SK-N-SH (cell line): ENCODE measurements around the gene ETV1. TPM values are rescaled to one million over a fixed set of nuclear protein-coding genes. Genes with fewer than 3 reads are reported as not detected.
"Not testable (repeated sequence)": the region's sequence is repeated elsewhere in the genome, so short reads cannot be mapped to it uniquely, and the experiment has no call there.

ENCODE experiments used
- CTCF ChIA-PET: fragments of 300-600, 350-600 bp; formaldehyde crosslinking; extraction: SDS; loops from one replicate; lab custom pipeline; 2021; lab: Yijun Ruan, JAX
- POLR2A ChIA-PET: fragments of 350-600 bp; sonication (Branson Sonifier 250); formaldehyde crosslinking; extraction: SDS; loops from one replicate; lab custom pipeline; 2020; ENCODE audit warnings: antibody characterized with exemption, inconsistent platforms; lab: Yijun Ruan, JAX
- DNase-seq: peaks from one replicate; pipeline ENCODE4 v3.0.0; 2012
- H2AFZ ChIP-seq: fragments of 200-600 bp; sonication (generic); 2 replicates; pipeline ENCODE4 v1.8.1; 2016; ENCODE audit warnings: antibody characterized with exemption, mild to moderate bottlenecking, low read depth
- H3F3A ChIP-seq: fragments of 200-600 bp; sonication (generic); replicated peaks from 2 replicates; pipeline ENCODE3; 2016; ENCODE audit warnings: antibody characterized with exemption, mild to moderate bottlenecking; ENCODE audit not compliant: insufficient read depth
- H3K27ac ChIP-seq, 2 experiments: fragments of 200-500 bp in 1 of 2; fragments of 200-600 bp in 1 of 2; sonication (Bioruptor generic) in 1 of 2; sonication (generic), shearing (Covaris generic) in 1 of 2; 2 replicates each; pipeline versions ENCODE4 v1.5.1 to v1.6.1; 2014 to 2016; ENCODE audit warnings: low read depth in 2 of 2, inconsistent platforms in 1 of 2, low read length in 1 of 2, mild to moderate bottlenecking in 1 of 2, mixed read lengths in 1 of 2
- H3K27me3 ChIP-seq: fragments of 200-600 bp; sonication (generic), shearing (Covaris generic); 2 replicates; pipeline ENCODE4 v1.6.1; 2016; ENCODE audit warnings: mixed run types; ENCODE audit not compliant: insufficient read depth
- H3K36me3 ChIP-seq, 2 experiments: fragments of 200-500 bp in 1 of 2; fragments of 200-600 bp in 1 of 2; sonication (Bioruptor generic) in 1 of 2; sonication (generic) in 1 of 2; replicated peaks in 1 of 2; 2 replicates each; pipeline versions ENCODE3 to v1.5.1; 2014 to 2016; ENCODE audit warnings: low read length in 1 of 2, mild to moderate bottlenecking in 1 of 2; ENCODE audit not compliant: insufficient read depth in 2 of 2, control insufficient read depth in 1 of 2
- H3K4me1 ChIP-seq, 2 experiments: fragments of 200-500 bp in 1 of 2; fragments of 200-600 bp in 1 of 2; sonication (Bioruptor generic) in 1 of 2; sonication (generic), shearing (Covaris generic) in 1 of 2; 2 replicates each; pipeline versions ENCODE4 v1.5.1 to v1.6.1; 2014 to 2016; ENCODE audit warnings: low read depth in 1 of 2, low read length in 1 of 2, mixed run types in 1 of 2; ENCODE audit not compliant: insufficient read depth in 2 of 2, control insufficient read depth in 1 of 2
- H3K4me2 ChIP-seq: fragments of 200-600 bp; sonication (generic), shearing (Covaris generic); 2 replicates; pipeline ENCODE4 v1.6.1; 2017; ENCODE audit warnings: mixed run types
- H3K4me3 ChIP-seq, 2 experiments: fragments of 200-500 bp in 1 of 2; fragments of 200-600 bp in 1 of 2; sonication (Bioruptor generic) in 1 of 2; sonication (generic), shearing (Covaris generic) in 1 of 2; 2 replicates each; pipeline versions ENCODE4 v1.5.1 to v1.8.1; 2014 to 2016; ENCODE audit warnings: low read depth in 2 of 2, inconsistent platforms in 1 of 2, low read length in 1 of 2, mild to moderate bottlenecking in 1 of 2, mixed read lengths in 1 of 2, moderate library complexity in 1 of 2
- H3K79me2 ChIP-seq: fragments of 200-600 bp; sonication (generic); 2 replicates; pipeline ENCODE4 v1.8.1; 2017; ENCODE audit warnings: mild to moderate bottlenecking; ENCODE audit not compliant: insufficient read depth
- H3K9ac ChIP-seq: fragments of 200-600 bp; sonication (generic); 2 replicates; pipeline ENCODE4 v1.6.1; 2017; ENCODE audit warnings: mixed run types
- H3K9me2 ChIP-seq: fragments of 200-600 bp; sonication (generic); 2 replicates; pipeline ENCODE4 v1.6.1; 2017; ENCODE audit warnings: mixed run types
- H3K9me3 ChIP-seq: fragments of 200-600 bp; sonication (generic); 2 replicates; pipeline ENCODE4 v1.6.1; 2017; ENCODE audit warnings: mixed run types, mild to moderate bottlenecking, moderate library complexity
- H4K20me1 ChIP-seq: fragments of 200-600 bp; sonication (generic); 2 replicates; pipeline ENCODE4 v1.6.1; 2017; ENCODE audit warnings: mild to moderate bottlenecking, mixed run types; ENCODE audit not compliant: insufficient read depth
- JUND ChIP-seq: IDR thresholded peaks from 2 replicates; pipeline ENCODE4 v1.4.0; 2012
- RAD21 ChIP-seq: IDR thresholded peaks from 2 replicates; pipeline ENCODE4 v1.6.1; 2012; ENCODE audit warnings: mild to moderate bottlenecking, low read length
- RFX5 ChIP-seq: IDR thresholded peaks from 2 replicates; pipeline ENCODE4 v1.6.1; 2012; ENCODE audit warnings: mild to moderate bottlenecking, improper control_type of control experiment, low read length
- SIN3A ChIP-seq: IDR thresholded peaks from 2 replicates; pipeline ENCODE4 v1.6.1; 2012; ENCODE audit warnings: low read depth, mild to moderate bottlenecking, low read length, moderate library complexity, borderline replicate concordance
- WGBS: methylation state at CpG from one replicate; pipeline ENCODE4 v1.1.6; 2017; ENCODE audit warnings: low lambda C conversion rate; 5-methylcytosine and 5-hydroxymethylcytosine counted together
- polyA plus RNA-seq, 3 experiments: library from polyadenylated mRNA; depleted of rRNA; stranded (reverse); fragments of >200 nt; gene quantifications; 2 replicates each; pipeline ENCODE4 v1.2.3, GENCODE V29; 2012
- TF ChIP-seq, protein P1 (sequence below): IDR thresholded peaks from 2 replicates; pipeline ENCODE4 v1.4.0; 2012; ENCODE audit warnings: low read depth, borderline replicate concordance
- TF ChIP-seq, protein P2 (sequence below): fragments of 150-350 bp; IDR thresholded peaks from 2 replicates; pipeline ENCODE4 v1.6.1; 2017; ENCODE audit warnings: antibody characterized with exemption, low read length, low read depth, borderline replicate concordance
- TF ChIP-seq, protein P3 (sequence below): IDR thresholded peaks from 2 replicates; pipeline ENCODE4; 2012
- TF ChIP-seq, protein P4 (sequence below): fragments of 150-350 bp; IDR thresholded peaks from 2 replicates; pipeline ENCODE4 v1.6.1; 2016; ENCODE audit warnings: mild to moderate bottlenecking, low read depth, low read length

ETV1 gene
- polyA plus RNA-seq, 1 of the 3 experiments (the other 2 are of a cell fraction): 24.9 TPM

DNA sequence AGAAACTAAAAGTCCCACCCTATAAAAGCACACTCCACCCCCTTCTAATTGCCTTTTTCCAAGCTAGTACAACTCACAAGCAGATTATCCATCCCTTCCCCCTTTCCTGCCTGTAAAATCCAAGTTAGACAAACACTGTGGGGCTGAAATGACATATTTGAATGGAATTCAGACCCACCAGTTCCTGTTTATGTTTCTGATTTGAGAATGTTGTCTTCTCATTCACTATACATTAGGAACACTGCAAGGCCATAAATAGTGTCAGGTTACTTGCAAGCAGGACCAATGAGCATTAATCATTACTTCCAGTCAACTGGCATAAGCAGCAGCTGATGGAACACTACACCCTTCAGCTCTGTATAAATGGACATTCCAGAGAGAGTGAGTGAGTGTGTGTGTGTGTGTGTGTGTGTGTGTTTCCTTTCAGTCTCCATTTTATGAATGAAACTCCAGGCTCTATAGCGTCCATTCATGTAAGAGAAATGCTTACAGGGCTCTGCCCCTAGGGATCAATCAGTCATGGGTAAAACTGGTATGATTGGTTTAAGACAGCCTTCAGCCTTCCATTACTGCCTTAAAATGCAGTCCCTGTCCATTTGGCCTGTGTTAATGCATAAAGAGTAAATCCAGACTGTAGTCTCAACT, 69.3 kb downstream of the ETV1 start (continued):
- TF ChIP-seq, protein P1, sequence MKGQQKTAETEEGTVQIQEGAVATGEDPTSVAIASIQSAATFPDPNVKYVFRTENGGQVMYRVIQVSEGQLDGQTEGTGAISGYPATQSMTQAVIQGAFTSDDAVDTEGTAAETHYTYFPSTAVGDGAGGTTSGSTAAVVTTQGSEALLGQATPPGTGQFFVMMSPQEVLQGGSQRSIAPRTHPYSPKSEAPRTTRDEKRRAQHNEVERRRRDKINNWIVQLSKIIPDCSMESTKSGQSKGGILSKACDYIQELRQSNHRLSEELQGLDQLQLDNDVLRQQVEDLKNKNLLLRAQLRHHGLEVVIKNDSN: peak; percentile 40; the same call in 1 of the 2 replicates
- TF ChIP-seq RFX5: peak; percentile 74; the same call in 1 of the 2 replicates
- TF ChIP-seq, protein P2, sequence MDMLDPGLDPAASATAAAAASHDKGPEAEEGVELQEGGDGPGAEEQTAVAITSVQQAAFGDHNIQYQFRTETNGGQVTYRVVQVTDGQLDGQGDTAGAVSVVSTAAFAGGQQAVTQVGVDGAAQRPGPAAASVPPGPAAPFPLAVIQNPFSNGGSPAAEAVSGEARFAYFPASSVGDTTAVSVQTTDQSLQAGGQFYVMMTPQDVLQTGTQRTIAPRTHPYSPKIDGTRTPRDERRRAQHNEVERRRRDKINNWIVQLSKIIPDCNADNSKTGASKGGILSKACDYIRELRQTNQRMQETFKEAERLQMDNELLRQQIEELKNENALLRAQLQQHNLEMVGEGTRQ: 0 out of 2 replicates have a peak, but pooled peaks have one; percentile 28
- TF ChIP-seq SIN3A: peak; percentile 93
- TF ChIP-seq, protein P3, sequence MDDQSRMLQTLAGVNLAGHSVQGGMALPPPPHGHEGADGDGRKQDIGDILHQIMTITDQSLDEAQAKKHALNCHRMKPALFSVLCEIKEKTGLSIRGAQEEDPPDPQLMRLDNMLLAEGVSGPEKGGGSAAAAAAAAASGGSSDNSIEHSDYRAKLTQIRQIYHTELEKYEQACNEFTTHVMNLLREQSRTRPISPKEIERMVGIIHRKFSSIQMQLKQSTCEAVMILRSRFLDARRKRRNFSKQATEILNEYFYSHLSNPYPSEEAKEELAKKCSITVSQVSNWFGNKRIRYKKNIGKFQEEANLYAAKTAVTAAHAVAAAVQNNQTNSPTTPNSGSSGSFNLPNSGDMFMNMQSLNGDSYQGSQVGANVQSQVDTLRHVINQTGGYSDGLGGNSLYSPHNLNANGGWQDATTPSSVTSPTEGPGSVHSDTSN: peak; percentile 98
- TF ChIP-seq, protein P4, sequence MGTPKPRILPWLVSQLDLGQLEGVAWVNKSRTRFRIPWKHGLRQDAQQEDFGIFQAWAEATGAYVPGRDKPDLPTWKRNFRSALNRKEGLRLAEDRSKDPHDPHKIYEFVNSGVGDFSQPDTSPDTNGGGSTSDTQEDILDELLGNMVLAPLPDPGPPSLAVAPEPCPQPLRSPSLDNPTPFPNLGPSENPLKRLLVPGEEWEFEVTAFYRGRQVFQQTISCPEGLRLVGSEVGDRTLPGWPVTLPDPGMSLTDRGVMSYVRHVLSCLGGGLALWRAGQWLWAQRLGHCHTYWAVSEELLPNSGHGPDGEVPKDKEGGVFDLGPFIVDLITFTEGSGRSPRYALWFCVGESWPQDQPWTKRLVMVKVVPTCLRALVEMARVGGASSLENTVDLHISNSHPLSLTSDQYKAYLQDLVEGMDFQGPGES: no peak
- peak; percentile 12 for TF ChIP-seq RAD21
- peak; percentile 95 for TF ChIP-seq JUND

DNA sequence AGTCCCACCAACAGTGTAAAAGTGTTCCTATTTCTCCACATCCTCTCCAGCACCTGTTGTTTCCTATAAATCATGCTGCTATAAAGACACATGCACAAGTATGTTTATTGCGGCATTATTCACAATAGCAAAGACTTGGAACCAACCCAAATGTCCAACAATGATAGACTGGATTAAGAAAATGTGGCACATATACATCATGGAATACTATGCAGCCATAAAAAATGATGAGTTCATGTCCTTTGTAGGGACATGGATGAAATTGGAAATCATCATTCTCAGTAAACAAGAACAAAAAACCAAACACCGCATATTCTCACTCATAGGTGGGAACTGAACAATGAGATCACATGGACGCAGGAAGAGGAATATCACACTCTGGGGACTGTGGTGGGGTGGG, 71.1 kb downstream of the ETV1 start:
- POLR2A ChIA-PET, CTCF ChIA-PET, H3K27ac ChIP-seq: not testable (repeated sequence)

DNA sequence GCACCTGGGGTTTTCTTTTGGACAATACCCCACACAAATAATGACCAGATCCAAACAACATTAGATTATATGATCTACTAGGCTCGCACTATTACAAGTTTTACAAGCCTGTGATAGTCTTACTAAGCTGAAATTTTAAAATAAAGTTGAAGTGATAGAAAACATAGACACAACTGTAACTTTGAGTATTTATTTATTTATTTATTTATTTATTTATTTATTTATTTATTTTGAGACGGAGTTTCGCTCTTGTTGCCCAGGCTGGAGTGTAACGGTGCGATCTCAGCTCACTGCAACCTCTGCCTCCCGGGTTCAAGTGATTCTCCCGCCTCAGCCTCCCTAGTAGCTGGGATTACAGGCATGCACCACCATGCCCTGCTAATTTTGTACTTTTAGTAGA, 72.4 kb downstream of the ETV1 start:
- CTCF ChIA-PET, H4K20me1 ChIP-seq, H3K27ac ChIP-seq, POLR2A ChIA-PET, DNase-seq, H3K79me2 ChIP-seq, H3K9me2 ChIP-seq, H3K36me3 ChIP-seq, H3K9me3 ChIP-seq, H3K27me3 ChIP-seq, H3K4me2 ChIP-seq, H2AFZ ChIP-seq, H3K9ac ChIP-seq, H3K4me3 ChIP-seq: not testable (repeated sequence)
- Histone ChIP-seq H3K4me1 (peaks cover 15 to 18% of the 10 kb centered on the region in 2 experiments; a peak in 3 of 4 replicates), H3F3A (peaks cover 29% of the 10 kb centered on the region)
- WGBS: 91% methylated on average over 7 of the region's 7 CpGs

More for the DNA sequence above, 71.1 kb downstream of the ETV1 start:
- not testable (repeated sequence) for H3K79me2 ChIP-seq, H3K9me2 ChIP-seq, H3K36me3 ChIP-seq, H2AFZ ChIP-seq, H3K27me3 ChIP-seq, H3K9me3 ChIP-seq, H3K9ac ChIP-seq, H3K4me2 ChIP-seq, H3K4me3 ChIP-seq, H4K20me1 ChIP-seq, DNase-seq
- 95% methylated on average over 3 of the region's 3 CpGs for WGBS
- peaks cover 9 to 15% of the 10 kb centered on the region in 2 experiments; a peak in 3 of 4 replicates for H3K4me1 ChIP-seq
- H3F3A ChIP-seq: peaks cover 29% of the 10 kb centered on the region
